Bronchial epithelial cell (primary cell): ENCODE results near the gene MS4A6A. TPM values are rescaled to one million over a fixed set of nuclear protein-coding genes. Genes with fewer than 3 reads are reported as not detected.
"Not testable (repeated sequence)": the region's sequence is repeated elsewhere in the genome, so short reads cannot be mapped to it uniquely, and the experiment has no call there.

Experiments
- DNase-seq: peaks from one replicate; pipeline ENCODE4 v3.0.0-alpha.2; 2010; ENCODE audit warnings: low read depth
- FAIRE-seq: peaks from 2 replicates; lab custom pipeline; 2011; peaks lifted over from hg19 to GRCh38; lab: Jason Lieb, UNC
- H3K27me3 ChIP-seq: 2 replicates; pipeline ENCODE4 v1.5.1; 2011; ENCODE audit warnings: low read length; ENCODE audit not compliant: control insufficient read depth, insufficient read depth
- H3K36me3 ChIP-seq: 2 replicates; pipeline ENCODE4 v1.5.1; 2011; ENCODE audit warnings: low read length; ENCODE audit not compliant: control insufficient read depth, insufficient read depth
- H3K4me3 ChIP-seq: 2 replicates; pipeline ENCODE4 v1.5.1; 2011; ENCODE audit warnings: mild to moderate bottlenecking, low read depth, low read length, control low read depth
- total RNA-seq: library from RNA; depleted of rRNA; stranded (reverse); fragments of >200 nt; gene quantifications from 2 replicates; pipeline ENCODE4 v1.2.1, GENCODE V29; 2014
- TF ChIP-seq, protein P1 (sequence below): IDR thresholded peaks from 2 replicates; pipeline ENCODE4 v1.5.1; 2011; ENCODE audit warnings: mild to moderate bottlenecking, moderate library complexity, low read length, control low read depth, inconsistent platforms; ENCODE audit not compliant: insufficient read depth, severe bottlenecking

MS4A6A gene
- total RNA-seq, 1 donor from 2014 or later = not detected

DNA sequence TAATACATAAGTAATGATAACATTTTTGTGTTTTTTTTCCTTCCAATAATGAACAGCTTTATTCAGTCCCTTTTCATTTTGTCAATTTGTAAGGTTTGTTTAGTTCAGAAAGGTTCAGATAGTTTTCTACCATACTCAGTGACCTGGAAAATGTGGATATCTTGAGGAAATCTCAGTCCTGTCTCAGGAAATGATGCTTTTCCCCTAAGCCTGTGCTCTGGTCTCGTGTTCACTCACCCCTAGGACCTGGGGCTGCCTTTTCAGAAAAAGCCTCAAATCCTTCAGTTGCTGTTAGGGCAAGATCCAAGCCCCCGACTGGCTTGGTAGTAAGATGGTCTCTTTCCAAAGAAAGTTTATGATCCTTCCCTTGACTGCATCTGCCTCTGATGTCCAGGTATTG, 21.8 kb downstream of the MS4A6A start:
- H3K4me3 ChIP-seq = no peak overlapping the region
- FAIRE-seq (no peak), DNase-seq (no peak)
- TF ChIP-seq, protein P1, sequence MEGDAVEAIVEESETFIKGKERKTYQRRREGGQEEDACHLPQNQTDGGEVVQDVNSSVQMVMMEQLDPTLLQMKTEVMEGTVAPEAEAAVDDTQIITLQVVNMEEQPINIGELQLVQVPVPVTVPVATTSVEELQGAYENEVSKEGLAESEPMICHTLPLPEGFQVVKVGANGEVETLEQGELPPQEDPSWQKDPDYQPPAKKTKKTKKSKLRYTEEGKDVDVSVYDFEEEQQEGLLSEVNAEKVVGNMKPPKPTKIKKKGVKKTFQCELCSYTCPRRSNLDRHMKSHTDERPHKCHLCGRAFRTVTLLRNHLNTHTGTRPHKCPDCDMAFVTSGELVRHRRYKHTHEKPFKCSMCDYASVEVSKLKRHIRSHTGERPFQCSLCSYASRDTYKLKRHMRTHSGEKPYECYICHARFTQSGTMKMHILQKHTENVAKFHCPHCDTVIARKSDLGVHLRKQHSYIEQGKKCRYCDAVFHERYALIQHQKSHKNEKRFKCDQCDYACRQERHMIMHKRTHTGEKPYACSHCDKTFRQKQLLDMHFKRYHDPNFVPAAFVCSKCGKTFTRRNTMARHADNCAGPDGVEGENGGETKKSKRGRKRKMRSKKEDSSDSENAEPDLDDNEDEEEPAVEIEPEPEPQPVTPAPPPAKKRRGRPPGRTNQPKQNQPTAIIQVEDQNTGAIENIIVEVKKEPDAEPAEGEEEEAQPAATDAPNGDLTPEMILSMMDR = no peak
- no peaks in the 10 kb centered on the region for H3K27me3 ChIP-seq
- H3K36me3 ChIP-seq = no peaks in the 10 kb centered on the region

- FAIRE-seq (no peak), DNase-seq (no peak)
- TF ChIP-seq, protein P1 = no peak
These were observed 23.0 kb downstream of the MS4A6A start for GRCh38 chr11:60159868-60160267.

DNA sequence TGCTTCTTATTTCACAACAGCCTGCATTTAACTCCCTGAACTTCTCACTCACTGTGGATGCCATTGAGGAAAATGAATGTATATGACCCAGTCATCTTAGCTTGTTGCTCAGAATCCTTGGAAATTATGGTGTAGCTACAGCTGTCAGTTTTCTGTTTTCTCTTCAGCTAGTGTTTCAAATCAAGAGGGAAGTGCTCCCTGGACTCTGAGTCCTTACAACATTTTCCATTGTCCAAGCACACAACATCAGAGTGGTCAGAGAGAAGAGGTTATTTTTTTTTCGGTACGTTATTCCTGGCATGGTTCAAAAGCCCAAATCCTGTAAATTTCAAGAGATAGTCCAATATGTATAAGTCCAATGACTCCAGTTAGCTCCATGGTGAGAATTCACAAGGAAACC, 23.6 kb downstream of the MS4A6A start:
- DNase-seq (no peak), FAIRE-seq (no peak)
- no peak overlapping the region for H3K4me3 ChIP-seq
- no peaks in the 10 kb centered on the region for H3K36me3 ChIP-seq
- no peaks in the 10 kb centered on the region for H3K27me3 ChIP-seq
- TF ChIP-seq, protein P1 = no peak

More at GRCh38 chr11:60159868-60160267, 23.0 kb downstream of the MS4A6A start:
- no peaks in the 10 kb centered on the region for H3K36me3 ChIP-seq
- no peak overlapping the region for H3K4me3 ChIP-seq
- H3K27me3 ChIP-seq = no peaks in the 10 kb centered on the region

GRCh38 chr11:60158636-60159035, 24.2 kb downstream of the MS4A6A start:
- TF ChIP-seq, protein P1 = no peak
- FAIRE-seq (no peak), DNase-seq (peak; percentile 59)
- H3K4me3 ChIP-seq = no peak overlapping the region
- no peaks in the 10 kb centered on the region for H3K36me3 ChIP-seq
- no peaks in the 10 kb centered on the region for H3K27me3 ChIP-seq

- H3K27me3 ChIP-seq = no peaks in the 10 kb centered on the region
- H3K36me3 ChIP-seq = no peaks in the 10 kb centered on the region
- TF ChIP-seq, protein P1 = no peak
- no peak overlapping the region for H3K4me3 ChIP-seq
- no peak for DNase-seq
- FAIRE-seq = no peak
These were observed 27.0 kb downstream of the MS4A6A start for GRCh38 chr11:60155931-60156330.

- DNase-seq, H3K36me3 ChIP-seq, FAIRE-seq, H3K27me3 ChIP-seq, H3K4me3 ChIP-seq: not testable (repeated sequence)
These were observed 30.2 kb downstream of the MS4A6A start for GRCh38 chr11:60152727-60153126.
